GM18505 (cell line): ENCODE data around the gene CLDN14.
"Not testable (repeated sequence)": the region's sequence is repeated elsewhere in the genome, so short reads cannot be mapped to it uniquely, and the experiment has no call there.

ENCODE experiments used
- ATAC-seq: cut with Tn5 transposase; IDR thresholded peaks from one replicate; pipeline ENCODE4 v1.9.1; 2021; ENCODE audit not compliant: unreplicated experiment
- POLR2A ChIP-seq: IDR thresholded peaks from 4 replicates; pipeline ENCODE4 v1.6.1; 2011; ENCODE audit warnings: borderline replicate concordance; ENCODE audit not compliant: insufficient read depth, insufficient read length; ENCODE audit errors: extremely low read depth

CLDN14 gene

DNA sequence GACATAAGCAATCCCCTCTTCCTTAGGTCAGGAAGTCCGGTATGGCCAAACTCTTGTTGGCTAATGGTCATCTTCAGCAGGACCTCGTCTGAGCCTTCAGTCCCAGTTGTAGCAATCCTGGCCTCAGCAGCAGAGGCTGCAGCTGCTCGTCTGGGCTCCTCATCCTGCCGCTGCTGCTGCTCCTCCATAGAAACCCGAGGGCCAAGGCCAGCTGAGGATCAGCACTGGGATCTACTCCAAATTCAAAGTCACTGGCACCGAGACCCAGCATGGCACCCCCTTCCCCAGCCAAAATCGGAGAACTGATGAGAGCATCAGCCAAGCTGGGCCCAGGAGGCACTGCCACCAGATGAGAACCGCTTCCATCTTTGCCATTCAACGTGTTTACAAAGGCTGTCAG lies 6.3 kb upstream of the CLDN14 start:
- no peak for TF ChIP-seq POLR2A
- no peak for ATAC-seq

DNA sequence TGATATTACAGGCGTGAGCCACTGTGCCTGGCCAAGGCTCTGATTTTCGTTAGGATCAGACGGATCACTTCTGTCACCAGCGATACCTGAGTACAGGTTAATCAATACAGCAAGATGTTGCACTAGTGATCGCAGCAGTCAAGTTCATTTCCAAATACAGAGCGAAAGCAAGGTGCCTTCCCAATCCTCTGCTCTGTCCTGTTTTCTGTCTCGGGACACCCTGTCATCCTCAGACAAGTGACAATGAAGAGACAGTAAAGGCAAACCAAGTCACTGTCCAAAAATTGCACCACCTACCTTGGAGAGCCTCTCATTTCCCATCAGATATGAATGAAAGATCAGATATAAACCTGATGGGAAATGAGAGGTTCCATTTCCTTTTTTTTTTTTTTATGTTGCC lies 5.6 kb upstream of the CLDN14 start:
- no peak for TF ChIP-seq POLR2A
- ATAC-seq, result no peak

- ATAC-seq, result no peak
- TF ChIP-seq POLR2A, result no peak
Observed at GRCh38 chr21:36483095-36483494, 3.2 kb upstream of the CLDN14 start.

GRCh38 chr21:36482673-36483072 lies 2.8 kb upstream of the CLDN14 start:
- no peak for ATAC-seq
- no peak for TF ChIP-seq POLR2A

- ATAC-seq, result no peak
- no peak for TF ChIP-seq POLR2A
Observed at GRCh38 chr21:36482181-36482580, 2.3 kb upstream of the CLDN14 start.

DNA sequence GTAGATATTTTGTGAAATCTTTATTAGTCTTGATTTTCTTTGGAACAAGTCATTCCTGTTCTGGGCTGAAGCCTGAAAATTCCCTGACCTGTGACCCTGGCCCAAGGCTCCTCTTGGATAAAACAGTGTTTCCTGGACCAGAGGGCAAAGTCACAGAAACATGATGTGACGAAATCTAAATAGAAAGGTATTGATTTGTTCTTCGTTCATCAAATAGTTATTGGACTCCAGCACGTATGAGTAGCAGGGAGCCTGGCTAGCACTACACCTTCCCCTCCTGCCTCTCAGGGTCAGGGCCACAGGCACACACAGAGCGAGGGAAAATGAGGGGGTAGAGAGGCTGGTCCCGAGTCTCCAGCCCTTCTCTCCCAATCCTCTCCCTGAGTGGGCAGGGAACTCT lies 1.7 kb upstream of the CLDN14 start:
- TF ChIP-seq POLR2A, result no peak
- ATAC-seq, result no peak

DNA sequence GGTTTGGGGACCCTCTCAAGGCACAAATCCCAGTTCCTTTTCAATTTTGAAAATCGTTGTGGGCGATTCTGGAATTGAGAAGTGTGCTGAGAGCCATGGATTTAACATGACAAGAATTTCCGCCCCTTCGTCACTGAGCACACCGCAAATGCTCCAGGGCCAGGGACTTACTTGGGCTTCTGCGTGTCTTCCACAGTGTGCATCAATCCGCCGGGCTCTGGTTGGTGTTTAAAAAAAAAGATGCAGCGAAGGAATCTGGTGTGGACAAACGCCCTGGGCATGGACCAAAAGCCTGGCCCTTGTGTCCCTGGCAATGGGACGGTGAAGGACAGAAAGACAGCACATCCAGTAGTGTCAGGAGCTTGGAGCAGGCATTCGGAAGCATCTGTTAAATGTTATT lies 696 bp upstream of the CLDN14 start:
- no peak for TF ChIP-seq POLR2A
- no peak for ATAC-seq

GRCh38 chr21:36478941-36479340 lies 981 bp downstream of the CLDN14 start:
- no peak for ATAC-seq
- TF ChIP-seq POLR2A, result no peak

DNA sequence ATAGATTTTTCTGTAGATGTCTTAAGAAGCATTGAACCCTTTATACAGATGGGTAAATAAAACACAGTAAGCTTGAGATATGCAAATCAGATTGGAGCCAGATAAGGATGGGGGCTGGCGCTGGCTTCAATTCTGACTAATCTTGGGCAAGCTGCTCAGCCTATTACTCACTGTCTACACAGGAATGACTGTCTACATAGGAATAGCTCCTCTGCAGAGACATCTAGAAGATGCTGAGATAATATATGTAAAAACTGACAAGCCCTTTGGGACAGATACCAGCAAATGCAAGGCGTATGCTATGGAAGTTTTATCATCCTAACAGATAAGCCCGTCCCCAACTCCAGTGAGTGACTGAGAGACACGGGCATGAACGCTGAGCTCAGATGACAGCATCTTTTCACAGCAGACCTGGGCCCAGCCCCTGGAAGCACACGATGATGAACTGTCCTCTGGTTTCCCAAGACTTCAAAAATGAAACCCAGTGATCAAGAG lies 1.7 kb downstream of the CLDN14 start:
- no peak for TF ChIP-seq POLR2A
- no peak for ATAC-seq

GRCh38 chr21:36477559-36477958 lies 2.4 kb downstream of the CLDN14 start:
- no peak for ATAC-seq
- no peak for TF ChIP-seq POLR2A

GRCh38 chr21:36477001-36477400 lies 2.9 kb downstream of the CLDN14 start:
- TF ChIP-seq POLR2A, result no peak
- ATAC-seq, result no peak

DNA sequence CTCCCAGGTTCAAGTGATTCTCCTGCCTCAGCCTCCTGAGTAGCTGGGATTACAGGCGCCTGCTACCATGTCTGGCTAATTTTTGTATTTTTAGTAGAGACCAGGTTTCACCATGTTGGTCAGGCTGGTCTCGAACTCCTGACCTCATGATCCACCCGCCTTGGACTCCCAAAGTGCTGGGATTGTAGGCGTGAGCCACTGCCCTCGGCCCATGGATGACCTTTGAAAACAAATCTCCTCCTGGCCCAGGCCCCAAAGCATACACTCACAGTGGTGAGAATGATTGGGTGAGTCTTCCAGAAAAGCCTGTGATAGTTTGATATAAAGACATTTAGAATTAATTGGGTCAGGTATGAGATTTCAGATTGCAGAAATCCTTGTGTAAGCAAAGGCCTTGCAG lies 3.4 kb downstream of the CLDN14 start:
- ATAC-seq, result not testable (repeated sequence)

- ATAC-seq, result no peak
- no peak for TF ChIP-seq POLR2A
Observed at GRCh38 chr21:36474591-36474990, 5.3 kb downstream of the CLDN14 start.

DNA sequence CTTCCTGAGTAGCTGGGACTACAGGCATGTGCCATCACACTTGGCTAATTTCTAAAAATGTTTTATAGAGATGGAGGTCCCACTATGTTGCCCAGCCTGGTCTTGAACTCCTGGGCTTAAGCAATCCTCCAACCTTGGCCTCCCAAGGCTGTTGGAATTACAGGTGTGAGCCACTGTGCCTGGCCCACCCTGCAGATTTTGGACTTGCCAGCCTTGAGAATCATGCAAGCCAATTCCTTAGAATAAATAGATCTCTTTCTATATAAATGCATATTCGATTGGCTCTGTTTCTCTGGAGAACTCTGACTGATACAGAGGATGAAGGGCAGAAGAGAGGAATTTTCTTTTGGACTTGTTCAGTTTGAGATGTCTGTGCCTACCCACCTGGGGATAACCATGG lies 6.7 kb downstream of the CLDN14 start:
- no peak for TF ChIP-seq POLR2A
- no peak for ATAC-seq

DNA sequence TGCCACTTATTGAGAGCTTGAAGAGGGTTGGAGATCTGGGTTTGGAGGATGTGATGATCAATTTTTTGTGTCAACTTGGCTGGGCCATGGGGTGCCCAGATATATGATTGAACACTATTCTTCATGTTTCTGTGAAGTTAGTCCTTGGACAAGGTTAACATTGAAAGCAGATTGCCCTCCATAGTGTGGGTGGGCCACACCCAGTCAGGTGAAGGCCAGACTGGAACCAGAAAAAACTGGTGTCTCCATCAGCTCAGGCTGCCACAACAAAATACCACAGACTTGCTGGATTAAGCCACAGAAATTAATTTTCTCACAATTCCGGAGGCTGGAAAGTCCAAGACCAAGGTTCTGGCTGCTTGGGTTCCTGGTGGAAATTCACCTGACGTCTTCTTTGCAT lies 7.5 kb downstream of the CLDN14 start:
- no peak for ATAC-seq
- no peak for TF ChIP-seq POLR2A

- TF ChIP-seq POLR2A, result no peak
- peak; percentile 71 for ATAC-seq
Observed at GRCh38 chr21:36471254-36471723, 8.6 kb downstream of the CLDN14 start.

GRCh38 chr21:36470294-36470693 lies 9.6 kb downstream of the CLDN14 start:
- no peak for ATAC-seq
- TF ChIP-seq POLR2A, result no peak
